Measurements from ENCODE around the gene DHRSX. TPM values are rescaled to one million over a fixed set of nuclear protein-coding genes. Genes with fewer than 3 reads are reported as not detected.

DHRSX gene
- total RNA-seq, 1 donor from 2014 or later = 30.4 TPM

DNA sequence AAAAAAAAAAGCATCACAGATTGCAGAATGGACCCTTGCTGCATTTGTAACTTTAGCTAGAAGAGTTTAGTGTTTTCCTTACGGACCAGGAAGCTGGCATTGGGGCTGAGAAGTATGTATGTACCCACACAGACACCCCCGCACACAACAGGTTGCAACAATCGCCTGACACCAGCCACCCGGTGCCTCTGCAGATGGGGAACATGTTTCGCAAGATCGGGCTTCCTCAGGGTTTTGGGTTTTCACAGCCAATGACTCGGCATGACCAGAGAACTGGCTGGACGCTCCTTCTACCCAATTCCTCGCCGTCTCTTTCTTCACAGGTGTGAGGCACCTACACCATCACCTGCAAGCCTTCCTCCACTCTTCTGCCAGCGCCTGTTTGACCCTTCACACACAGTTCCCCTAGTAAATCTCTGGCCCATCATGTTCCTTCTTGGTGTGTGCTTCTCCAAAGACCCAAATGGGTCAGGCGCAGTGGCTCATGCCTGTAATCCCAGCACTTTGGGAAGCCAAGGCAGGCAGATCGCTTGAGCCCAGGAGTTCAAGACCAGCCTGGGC is 70.4 kb downstream of the DHRSX start:
- no peak for FAIRE-seq
- H3K36me3 Mint-ChIP-seq (ENCODE audit: low read depth, unreplicated experiment) = peaks cover 26% of the 10 kb centered on the region

DNA sequence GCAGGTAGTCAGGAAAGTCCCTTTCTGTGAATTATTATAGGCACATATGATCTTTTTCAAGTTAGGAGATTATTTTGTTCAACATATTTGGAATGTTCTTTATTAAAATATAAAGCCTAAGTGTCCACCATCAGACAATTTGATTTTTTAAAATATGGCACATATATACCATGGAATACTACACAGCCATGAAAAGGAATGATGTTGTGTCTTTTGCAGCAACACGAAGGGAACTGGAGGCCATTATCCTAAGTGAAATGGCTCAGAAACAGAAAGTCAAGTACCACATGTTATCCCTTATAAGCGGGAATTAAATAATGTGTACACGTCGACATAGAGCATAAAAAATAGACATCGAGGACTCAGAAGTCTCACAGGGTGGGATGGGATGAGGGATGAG is 73.0 kb downstream of the DHRSX start:
- Histone ChIP-seq H3K4me3 (ENCODE audit: insufficient read depth, low read depth, low read length) (no peak overlapping the region), H4K20me1 (ENCODE audit: insufficient read depth, low read length) (peaks cover 20% of the 10 kb centered on the region), H3K27me3 (ENCODE audit: insufficient read depth, low read length) (no peaks in the 10 kb centered on the region), H3K27ac (ENCODE audit: low read depth, low read length) (no peak overlapping the region), H2AFZ (ENCODE audit: low read depth, low read length) (no peak overlapping the region), H3K79me2 (ENCODE audit: insufficient read depth, low read length) (no peaks in the 10 kb centered on the region), H3K4me2 (ENCODE audit: low read length) (no peak overlapping the region), H3K36me3 (ENCODE audit: insufficient read depth, low read length) (peaks cover 8% of the 10 kb centered on the region), H3K9ac (ENCODE audit: low read length) (no peak overlapping the region), H3K9me3 (ENCODE audit: insufficient read depth, low read depth, low read length) (no peaks in the 10 kb centered on the region), H3K4me1 (ENCODE audit: insufficient read depth, low read length) (no peaks in the 10 kb centered on the region)
- H3K27ac Mint-ChIP-seq (ENCODE audit: unreplicated experiment) = no peak overlapping the region
- TF ChIP-seq EZH2 (IDR thresholded peaks at IDR 0.05; ENCODE audit: insufficient read depth, low read length) = no peak
- no peak for TF ChIP-seq CTCF (IDR thresholded peaks at IDR 0.05; ENCODE audit: insufficient read depth, low read depth, low read length)
- peaks cover 5% of the 10 kb centered on the region for H3K4me1 Mint-ChIP-seq (ENCODE audit: low read depth, unreplicated experiment)
- FAIRE-seq = no peak
- peaks cover 6% of the 10 kb centered on the region for H3K9me3 Mint-ChIP-seq (ENCODE audit: unreplicated experiment)
- no peaks in the 10 kb centered on the region for H3K27me3 Mint-ChIP-seq (ENCODE audit: low read depth, unreplicated experiment)
- H3K4me3 Mint-ChIP-seq (ENCODE audit: unreplicated experiment) = no peak overlapping the region
- DNase-seq (ENCODE audit: low read depth) = no peak
- H3K36me3 Mint-ChIP-seq (ENCODE audit: low read depth, unreplicated experiment) = peaks cover 28% of the 10 kb centered on the region

More for the DNA sequence above, 70.4 kb downstream of the DHRSX start:
- Histone ChIP-seq H3K9me3 (ENCODE audit: insufficient read depth, low read depth, low read length) (no peaks in the 10 kb centered on the region), H3K4me2 (ENCODE audit: low read length) (no peak overlapping the region), H3K27ac (ENCODE audit: low read depth, low read length) (no peak overlapping the region), H3K4me3 (ENCODE audit: insufficient read depth, low read depth, low read length) (no peak overlapping the region), H3K36me3 (ENCODE audit: insufficient read depth, low read length) (no peaks in the 10 kb centered on the region), H3K79me2 (ENCODE audit: insufficient read depth, low read length) (no peaks in the 10 kb centered on the region), H3K27me3 (ENCODE audit: insufficient read depth, low read length) (no peaks in the 10 kb centered on the region), H4K20me1 (ENCODE audit: insufficient read depth, low read length) (peaks cover 20% of the 10 kb centered on the region), H3K9ac (ENCODE audit: low read length) (no peak overlapping the region), H2AFZ (ENCODE audit: low read depth, low read length) (no peak overlapping the region), H3K4me1 (ENCODE audit: insufficient read depth, low read length) (no peaks in the 10 kb centered on the region)
- TF ChIP-seq CTCF (IDR thresholded peaks at IDR 0.05; ENCODE audit: insufficient read depth, low read depth, low read length) (no peak), EZH2 (IDR thresholded peaks at IDR 0.05; ENCODE audit: insufficient read depth, low read length) (no peak)
- no peak for DNase-seq (ENCODE audit: low read depth)
- Mint-ChIP-seq H3K9me3 (ENCODE audit: unreplicated experiment) (peaks cover 6% of the 10 kb centered on the region), H3K4me3 (ENCODE audit: unreplicated experiment) (no peak overlapping the region), H3K27me3 (ENCODE audit: low read depth, unreplicated experiment) (no peaks in the 10 kb centered on the region), H3K27ac (ENCODE audit: unreplicated experiment) (no peak overlapping the region), H3K4me1 (ENCODE audit: low read depth, unreplicated experiment) (no peaks in the 10 kb centered on the region)

DNA sequence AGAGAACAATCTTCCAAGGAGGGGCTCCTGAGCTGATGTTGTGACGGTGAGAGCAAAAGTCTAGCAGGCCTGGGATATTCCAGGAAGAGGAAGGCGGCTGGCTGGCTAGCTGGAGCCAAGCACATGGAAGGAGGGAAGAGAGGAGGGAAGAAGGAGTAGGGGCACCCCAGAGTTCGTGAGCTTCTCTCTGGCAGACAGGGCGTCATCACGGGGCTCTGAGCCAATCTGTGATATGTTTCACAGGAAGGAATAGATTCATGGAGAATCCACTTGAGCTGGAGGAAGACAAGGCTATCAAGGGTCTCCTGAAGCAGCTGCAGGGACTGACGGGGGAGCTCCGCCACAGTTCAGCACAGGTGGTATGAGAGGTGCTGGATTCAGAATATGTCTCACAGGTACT is 73.6 kb downstream of the DHRSX start:
- no peak overlapping the region for H3K4me3 ChIP-seq (ENCODE audit: insufficient read depth, low read depth, low read length)
- no peak overlapping the region for H3K27ac ChIP-seq (ENCODE audit: low read depth, low read length)
- H3K9ac ChIP-seq (ENCODE audit: low read length) = no peak overlapping the region
- no peak overlapping the region for H3K4me2 ChIP-seq (ENCODE audit: low read length)
- DNase-seq (ENCODE audit: low read depth) (no peak), FAIRE-seq (no peak)
- Mint-ChIP-seq H3K36me3 (ENCODE audit: low read depth, unreplicated experiment) (peaks cover 31% of the 10 kb centered on the region), H3K27ac (ENCODE audit: unreplicated experiment) (no peak overlapping the region), H3K27me3 (ENCODE audit: low read depth, unreplicated experiment) (no peaks in the 10 kb centered on the region), H3K9me3 (ENCODE audit: unreplicated experiment) (peaks cover 6% of the 10 kb centered on the region), H3K4me3 (ENCODE audit: unreplicated experiment) (no peak overlapping the region), H3K4me1 (ENCODE audit: low read depth, unreplicated experiment) (peaks cover 5% of the 10 kb centered on the region)
- H2AFZ ChIP-seq (ENCODE audit: low read depth, low read length) = no peak overlapping the region
- no peaks in the 10 kb centered on the region for H3K4me1 ChIP-seq (ENCODE audit: insufficient read depth, low read length)
- no peaks in the 10 kb centered on the region for H3K9me3 ChIP-seq (ENCODE audit: insufficient read depth, low read depth, low read length)
- peaks cover 8% of the 10 kb centered on the region for H3K36me3 ChIP-seq (ENCODE audit: insufficient read depth, low read length)
- TF ChIP-seq CTCF (IDR thresholded peaks at IDR 0.05; ENCODE audit: insufficient read depth, low read depth, low read length) = no peak
- TF ChIP-seq EZH2 (IDR thresholded peaks at IDR 0.05; ENCODE audit: insufficient read depth, low read length) = no peak
- H4K20me1 ChIP-seq (ENCODE audit: insufficient read depth, low read length) = peaks cover 20% of the 10 kb centered on the region
- no peaks in the 10 kb centered on the region for H3K27me3 ChIP-seq (ENCODE audit: insufficient read depth, low read length)
- no peaks in the 10 kb centered on the region for H3K79me2 ChIP-seq (ENCODE audit: insufficient read depth, low read length)
